Measurements from ENCODE around the gene ANKRD33B.
"Not testable (repeated sequence)": the region's sequence is repeated elsewhere in the genome, so short reads cannot be mapped to it uniquely, and the experiment has no call there.

The ANKRD33B gene

DNA sequence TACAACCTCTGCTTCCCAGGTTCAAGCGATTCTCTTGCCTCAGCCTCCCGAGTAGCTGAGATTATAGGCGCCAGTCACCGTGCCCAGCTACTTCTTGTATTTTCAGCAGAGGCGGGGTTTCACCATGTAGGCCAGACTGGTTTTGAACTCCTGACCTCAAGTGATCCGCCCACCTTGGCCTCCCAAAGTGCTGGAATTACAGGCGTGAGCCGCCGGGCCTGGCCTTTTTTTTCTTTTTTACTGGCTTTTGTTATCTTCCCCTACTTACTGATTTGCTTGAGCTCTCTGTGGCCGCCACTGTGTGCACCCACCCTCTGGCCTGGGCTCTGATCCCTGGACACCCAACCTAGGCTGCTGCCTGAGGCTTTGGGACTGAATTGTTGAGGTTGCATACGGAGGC lies 60.3 kb downstream of the ANKRD33B start:
- DNase-seq = no peak

GRCh38 chr5:10624679-10625078 lies 60.8 kb downstream of the ANKRD33B start:
- DNase-seq = no peak

GRCh38 chr5:10625700-10626472 lies 62.0 kb downstream of the ANKRD33B start:
- DNase-seq = no peak

- no peak for DNase-seq
These were observed 62.7 kb downstream of the ANKRD33B start for GRCh38 chr5:10626473-10627013.

DNA sequence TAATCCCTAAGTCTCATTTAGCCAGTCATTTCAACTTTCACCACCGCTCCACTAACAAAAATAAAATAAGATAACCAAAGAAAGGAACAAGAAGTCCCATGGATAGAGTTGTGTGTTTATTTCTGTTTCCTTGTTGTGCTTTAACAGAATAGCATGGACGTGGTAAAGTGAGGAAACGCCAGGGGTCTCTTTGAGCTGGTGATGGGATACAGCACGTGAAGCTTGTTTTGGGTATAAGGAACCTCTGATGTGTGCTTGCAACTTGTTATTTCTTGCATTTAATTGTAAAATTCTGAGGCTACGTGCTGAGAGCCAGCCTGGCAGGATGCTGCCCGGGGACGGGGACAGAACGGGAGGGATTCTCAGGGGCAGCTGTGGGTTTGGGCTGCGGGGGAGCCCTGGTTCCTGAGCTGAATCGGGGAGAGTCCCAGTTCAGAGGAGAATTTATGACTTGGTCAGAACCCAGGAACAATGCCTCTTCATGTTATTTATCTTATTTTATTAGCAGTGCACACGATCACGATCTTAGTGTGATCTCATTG lies 63.4 kb downstream of the ANKRD33B start:
- no peak for DNase-seq

DNA sequence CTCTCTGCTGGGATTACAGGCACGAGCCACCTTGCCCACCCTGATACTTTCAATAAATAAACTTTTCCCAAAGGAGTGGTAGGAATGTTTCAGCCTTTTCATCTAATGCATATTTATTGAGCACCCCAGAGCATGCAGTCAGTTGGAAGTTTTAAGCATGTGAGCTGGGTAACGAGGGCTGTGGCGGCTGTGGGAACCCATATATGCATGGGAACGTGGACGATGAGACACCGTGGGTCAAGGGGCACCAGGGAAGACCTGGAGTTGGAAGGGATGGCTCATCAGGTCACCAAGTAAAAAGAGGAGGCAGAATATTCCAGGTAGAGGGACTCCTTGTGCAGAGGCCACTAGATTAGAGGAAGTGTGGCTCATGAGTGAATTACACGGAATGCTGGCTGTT lies 64.7 kb downstream of the ANKRD33B start:
- DNase-seq = no peak

GRCh38 chr5:10629682-10630081 lies 65.8 kb downstream of the ANKRD33B start:
- no peak for DNase-seq

GRCh38 chr5:10630126-10630525 lies 66.3 kb downstream of the ANKRD33B start:
- no peak for DNase-seq

- DNase-seq = not testable (repeated sequence)
These were observed 66.9 kb downstream of the ANKRD33B start for GRCh38 chr5:10630744-10631143.

GRCh38 chr5:10631316-10631996 lies 67.6 kb downstream of the ANKRD33B start:
- DNase-seq = no peak

DNA sequence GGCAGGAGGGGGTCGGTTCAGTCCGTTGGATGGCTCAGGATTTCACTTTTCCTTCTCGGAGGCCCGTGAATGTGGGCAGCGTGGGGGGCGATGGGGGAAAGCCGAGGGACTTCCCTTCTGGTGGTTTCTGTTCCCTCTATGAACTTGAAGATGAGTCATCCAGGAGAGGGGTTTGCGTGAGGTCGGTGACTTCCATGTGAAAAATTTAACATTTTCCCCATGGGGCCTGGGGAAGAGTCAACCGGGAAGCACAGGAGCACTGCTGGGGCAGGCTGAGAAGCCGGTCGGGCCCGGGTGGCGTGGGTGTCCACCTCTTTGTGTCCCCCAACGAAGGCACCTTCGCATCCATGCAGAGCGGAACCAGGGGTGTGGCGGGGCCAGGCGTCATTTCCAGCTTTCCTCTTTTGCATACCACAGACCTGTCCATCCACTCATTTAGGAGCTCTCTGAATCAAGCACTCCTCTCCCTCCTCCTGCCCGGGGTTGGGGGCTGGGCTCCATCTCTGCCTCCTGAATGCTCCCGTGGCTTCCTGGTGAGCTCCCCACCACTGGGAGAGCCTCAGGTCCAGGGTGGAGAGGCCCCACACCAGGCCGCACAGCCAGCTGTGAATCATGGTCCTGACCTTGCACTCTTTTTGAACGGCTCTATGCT lies 68.4 kb downstream of the ANKRD33B start:
- DNase-seq = no peak

- DNase-seq = no peak
These were observed 69.6 kb downstream of the ANKRD33B start for GRCh38 chr5:10633271-10634049.

- DNase-seq = no peak
These were observed 70.2 kb downstream of the ANKRD33B start for GRCh38 chr5:10634050-10634449.

DNA sequence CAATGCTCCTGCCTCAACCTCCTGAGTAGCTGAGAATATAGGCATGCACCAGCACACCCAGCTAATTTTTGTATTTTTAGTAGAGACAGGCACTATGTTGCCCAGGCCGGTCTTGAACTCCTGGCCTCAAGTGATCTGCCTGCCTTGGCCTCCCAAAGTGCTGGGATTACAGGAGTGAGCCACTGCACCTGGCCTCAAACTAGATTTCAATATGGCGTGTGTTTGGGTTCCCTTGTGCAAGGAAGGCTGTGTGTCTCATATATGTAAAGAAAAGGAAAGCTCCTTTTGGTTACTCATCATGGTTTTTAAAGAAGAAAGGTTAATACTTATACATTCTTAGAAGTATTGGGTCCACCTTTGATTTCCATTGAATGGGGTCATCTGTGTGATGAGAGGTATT lies 70.7 kb downstream of the ANKRD33B start:
- no peak for DNase-seq

DNA sequence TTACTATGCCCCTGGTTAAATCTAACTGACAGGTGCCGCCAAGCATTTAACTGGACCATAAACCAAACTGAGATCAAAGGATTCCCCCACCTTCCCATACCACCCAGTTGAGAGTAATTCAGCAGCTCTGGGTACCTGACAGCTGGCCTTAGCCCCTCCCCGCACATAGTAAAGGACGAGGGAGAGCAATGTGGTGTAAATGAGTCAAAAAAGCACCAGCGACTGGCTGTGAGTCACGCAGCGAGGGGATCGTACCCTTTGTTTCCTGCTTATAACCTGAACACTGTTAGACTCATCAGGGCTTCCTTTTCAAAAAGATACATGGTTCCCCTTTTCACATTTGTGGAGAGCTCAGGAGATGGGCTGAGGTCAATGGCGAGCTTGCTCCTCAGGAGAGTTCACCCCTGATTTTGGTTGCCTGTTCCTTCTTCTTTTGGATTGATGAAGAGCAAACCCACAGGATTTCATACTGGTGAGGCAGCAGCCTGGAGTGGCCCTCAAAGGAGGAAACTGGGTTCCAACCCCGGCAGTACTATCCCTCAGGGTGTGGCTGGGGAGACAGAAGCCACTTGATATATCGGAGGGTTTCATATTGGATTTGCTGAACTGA lies 71.5 kb downstream of the ANKRD33B start:
- no peak for DNase-seq

DNA sequence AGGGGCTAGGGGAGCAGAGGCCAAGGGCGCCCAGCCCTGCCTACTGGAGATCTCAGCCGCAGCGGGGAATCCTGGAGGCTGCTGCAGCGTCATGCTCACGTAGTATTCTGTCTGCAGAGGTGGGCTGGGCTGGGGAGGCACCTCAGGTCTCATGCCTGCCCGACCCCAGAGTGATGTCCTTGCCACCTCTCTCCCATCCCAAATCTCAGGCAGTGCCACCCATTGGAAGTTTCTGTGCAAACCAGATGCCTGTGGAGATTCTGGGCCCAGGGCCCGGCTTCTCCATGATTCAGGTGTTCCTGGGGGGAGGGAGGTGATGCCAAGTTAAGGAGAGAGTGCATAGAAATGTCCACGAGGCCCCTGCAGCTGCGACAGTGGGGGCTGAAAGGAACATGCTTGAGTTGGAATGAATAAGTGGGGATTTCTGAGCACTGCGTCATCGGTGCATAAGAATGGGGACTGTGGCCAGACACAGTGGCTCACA lies 72.0 kb downstream of the ANKRD33B start:
- no peak for DNase-seq

GRCh38 chr5:10636363-10637142 lies 72.7 kb downstream of the ANKRD33B start:
- DNase-seq = no peak

- no peak for DNase-seq
These were observed 74.1 kb downstream of the ANKRD33B start for GRCh38 chr5:10637944-10638343.

GRCh38 chr5:10638723-10639122 lies 74.9 kb downstream of the ANKRD33B start:
- DNase-seq = not testable (repeated sequence)

DNA sequence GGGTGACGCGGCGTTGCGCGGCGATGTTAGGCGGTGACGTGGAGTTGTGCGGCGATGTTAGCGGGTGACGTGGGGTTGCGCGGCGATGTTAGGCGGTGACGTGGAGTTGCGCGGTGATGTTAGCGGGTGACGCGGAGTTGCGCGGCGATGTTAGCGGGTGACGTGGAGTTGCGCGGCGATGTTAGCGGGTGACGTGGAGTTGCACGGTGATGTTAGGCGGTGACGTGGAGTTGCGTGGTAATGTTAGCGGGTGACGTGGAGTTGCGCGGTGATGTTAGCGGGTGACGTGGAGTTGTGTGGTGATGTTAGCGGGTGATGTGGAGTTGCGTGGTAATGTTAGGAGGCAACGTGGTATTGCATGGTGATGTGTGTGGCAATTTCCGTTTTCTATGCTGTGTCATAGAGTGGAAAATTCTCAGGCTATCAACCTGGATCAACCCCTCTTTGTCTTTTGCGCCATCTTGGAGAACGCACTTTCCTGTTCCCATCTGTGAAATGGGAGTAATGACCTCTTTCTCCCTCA lies 76.0 kb downstream of the ANKRD33B start:
- no peak for DNase-seq

DNA sequence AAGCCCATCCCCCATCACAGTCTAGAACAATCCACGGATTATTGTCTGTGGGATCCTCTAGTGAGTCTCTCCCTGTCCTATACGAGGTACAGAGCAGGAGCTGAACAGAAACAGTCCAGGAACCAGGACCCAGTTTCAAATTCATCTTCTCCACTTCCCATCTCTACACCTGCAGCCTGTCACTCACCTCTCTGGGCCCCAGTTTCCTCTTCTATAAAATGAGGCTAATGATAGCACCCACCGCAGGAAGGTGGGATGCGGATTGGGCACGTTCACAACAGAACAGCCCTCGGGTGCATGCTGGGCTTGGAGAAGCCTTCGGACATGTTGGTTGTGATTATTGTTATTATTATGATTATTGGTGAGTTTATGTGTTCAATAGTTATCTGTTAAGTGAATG lies 78.5 kb downstream of the ANKRD33B start:
- DNase-seq = no peak
